IPS-15b (cell line): ENCODE results near the gene ULBP1.
"Not testable (repeated sequence)": the region's sequence is repeated elsewhere in the genome, so short reads cannot be mapped to it uniquely, and the experiment has no call there.

Experiments used
- H3K27me3 ChIP-seq: one replicate; pipeline ENCODE4 v1.6.1; 2013; ENCODE audit warnings: low read length; ENCODE audit not compliant: control insufficient read depth, insufficient read depth
- H3K36me3 ChIP-seq: one replicate; pipeline ENCODE4 v1.6.1; 2013; ENCODE audit warnings: low read length; ENCODE audit not compliant: control insufficient read depth, insufficient read depth
- H3K4me1 ChIP-seq: one replicate; pipeline ENCODE4 v1.6.1; 2013; ENCODE audit warnings: mild to moderate bottlenecking, low read length; ENCODE audit not compliant: control insufficient read depth, insufficient read depth
- H3K4me3 ChIP-seq: one replicate; pipeline ENCODE4 v1.5.1; 2013; ENCODE audit warnings: low read depth, low read length
- H3K9ac ChIP-seq: one replicate; pipeline ENCODE4 v1.6.1; 2013; ENCODE audit warnings: low read depth, mild to moderate bottlenecking, low read length
- H3K9me3 ChIP-seq: one replicate; pipeline ENCODE4 v1.6.1; 2013; ENCODE audit warnings: mild to moderate bottlenecking, low read length; ENCODE audit not compliant: control insufficient read depth, insufficient read depth

The ULBP1 gene

DNA sequence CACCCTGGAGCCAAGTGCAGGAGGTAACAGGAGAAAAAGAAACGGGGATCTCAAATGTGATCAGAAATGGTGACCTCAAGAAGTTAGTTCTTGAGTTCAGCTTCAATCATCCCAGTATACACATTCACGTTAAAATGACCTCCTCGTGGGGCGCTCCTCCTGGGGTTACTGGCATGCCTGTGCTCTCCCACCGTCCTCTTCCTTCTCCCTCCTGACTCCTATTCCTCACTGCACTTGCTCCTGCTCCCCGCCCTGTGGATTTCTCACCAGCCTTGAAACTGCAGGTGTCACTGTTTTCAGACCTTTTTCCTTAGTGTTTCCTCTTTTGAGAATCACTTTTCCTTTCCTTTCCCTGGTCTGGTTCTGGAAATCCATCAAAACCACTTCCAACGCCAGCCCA, 17.1 kb upstream of the ULBP1 start:
- not testable (repeated sequence) for H3K4me3 ChIP-seq, H3K4me1 ChIP-seq, H3K9ac ChIP-seq, H3K9me3 ChIP-seq, H3K36me3 ChIP-seq
- H3K27me3 ChIP-seq, result peaks cover 77% of the 10 kb centered on the region

DNA sequence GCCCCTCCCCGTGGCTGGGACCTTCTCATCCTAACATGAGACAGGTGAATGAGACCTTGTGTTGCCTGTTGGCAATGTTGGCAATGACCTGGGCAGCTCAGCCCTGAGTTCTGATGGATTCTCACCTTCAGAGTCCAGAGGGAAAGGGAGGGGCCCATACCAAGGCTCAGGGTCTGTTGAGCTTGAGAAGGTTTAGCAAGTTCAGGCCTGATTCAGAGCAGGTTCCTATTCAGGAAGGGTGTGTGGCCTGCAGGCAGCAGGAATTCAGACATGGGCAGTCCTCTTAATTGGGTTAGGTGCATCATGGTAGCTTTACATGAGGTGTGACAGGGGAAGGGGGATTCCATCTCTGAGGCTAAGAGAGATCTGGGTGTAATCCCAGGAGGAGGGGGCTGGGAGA, 16.2 kb upstream of the ULBP1 start:
- not testable (repeated sequence) for H3K36me3 ChIP-seq, H3K9me3 ChIP-seq, H3K4me1 ChIP-seq, H3K4me3 ChIP-seq, H3K9ac ChIP-seq
- peaks cover 77% of the 10 kb centered on the region for H3K27me3 ChIP-seq

DNA sequence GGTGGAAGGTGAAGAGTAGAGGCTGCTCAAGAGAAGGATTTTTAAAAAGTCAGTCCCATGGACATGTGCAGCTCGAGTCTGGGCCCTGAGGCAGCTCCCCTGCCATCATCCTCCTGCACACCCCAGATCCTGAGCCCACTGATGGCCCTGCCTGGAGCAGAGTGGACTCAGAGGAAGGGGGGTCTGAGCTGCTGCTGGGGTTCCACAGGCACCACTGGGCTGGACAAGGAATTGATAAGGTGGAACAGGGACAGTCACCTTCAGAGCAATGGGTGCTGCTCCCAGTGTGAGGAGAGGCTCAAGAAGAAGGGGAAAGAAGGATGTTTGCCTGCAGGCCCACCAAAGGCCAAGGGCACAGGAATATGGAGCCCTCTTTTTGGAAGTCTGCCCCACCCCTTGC, 15.7 kb upstream of the ULBP1 start:
- no peaks in the 10 kb centered on the region for H3K9me3 ChIP-seq
- no peak overlapping the region for H3K4me3 ChIP-seq
- no peak overlapping the region for H3K9ac ChIP-seq
- no peaks in the 10 kb centered on the region for H3K4me1 ChIP-seq
- H3K27me3 ChIP-seq, result peaks cover 77% of the 10 kb centered on the region
- H3K36me3 ChIP-seq, result no peaks in the 10 kb centered on the region

DNA sequence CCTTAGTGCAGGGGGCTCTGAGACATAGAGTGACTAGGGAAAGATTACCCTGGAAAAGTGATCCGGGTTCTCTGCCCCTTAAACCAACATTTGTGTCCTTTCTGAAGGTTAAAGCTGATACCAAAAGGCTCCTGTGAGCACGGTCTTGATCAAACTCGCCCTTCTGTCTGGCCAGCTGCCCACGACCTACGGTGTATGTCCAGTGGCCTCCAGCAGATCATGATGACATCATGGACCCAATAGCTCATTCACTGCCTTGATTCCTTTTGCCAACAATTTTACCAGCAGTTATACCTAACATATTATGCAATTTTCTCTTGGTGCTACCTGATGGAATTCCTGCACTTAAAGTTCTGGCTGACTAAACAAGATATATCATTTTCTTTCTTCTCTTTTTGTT, 15.1 kb upstream of the ULBP1 start:
- no peaks in the 10 kb centered on the region for H3K9me3 ChIP-seq
- peaks cover 77% of the 10 kb centered on the region for H3K27me3 ChIP-seq
- no peaks in the 10 kb centered on the region for H3K4me1 ChIP-seq
- no peak overlapping the region for H3K9ac ChIP-seq
- no peak overlapping the region for H3K4me3 ChIP-seq
- H3K36me3 ChIP-seq, result no peaks in the 10 kb centered on the region

DNA sequence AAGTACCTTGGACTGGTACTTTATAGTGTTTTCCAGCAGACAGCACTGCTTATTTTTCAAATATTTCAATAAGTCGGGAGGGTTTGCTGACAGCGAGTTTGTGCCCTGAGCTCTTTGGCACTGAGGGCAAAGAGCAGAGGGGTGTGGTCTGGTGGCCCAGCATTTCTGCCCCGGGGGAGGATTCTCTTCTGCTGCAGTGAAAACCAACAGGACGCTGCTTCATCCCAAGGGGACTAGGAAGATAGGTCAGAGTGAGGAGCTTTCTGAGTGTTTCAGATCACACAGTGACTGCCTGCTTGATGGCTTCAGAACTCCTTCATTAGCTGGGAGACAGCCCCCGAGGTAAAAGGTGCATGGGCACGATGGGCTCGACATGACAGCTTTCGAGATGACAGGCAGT, 13.3 kb upstream of the ULBP1 start:
- no peaks in the 10 kb centered on the region for H3K9me3 ChIP-seq
- no peaks in the 10 kb centered on the region for H3K4me1 ChIP-seq
- peaks cover 82% of the 10 kb centered on the region for H3K27me3 ChIP-seq
- no peak overlapping the region for H3K9ac ChIP-seq
- H3K4me3 ChIP-seq, result no peak overlapping the region
- no peaks in the 10 kb centered on the region for H3K36me3 ChIP-seq

DNA sequence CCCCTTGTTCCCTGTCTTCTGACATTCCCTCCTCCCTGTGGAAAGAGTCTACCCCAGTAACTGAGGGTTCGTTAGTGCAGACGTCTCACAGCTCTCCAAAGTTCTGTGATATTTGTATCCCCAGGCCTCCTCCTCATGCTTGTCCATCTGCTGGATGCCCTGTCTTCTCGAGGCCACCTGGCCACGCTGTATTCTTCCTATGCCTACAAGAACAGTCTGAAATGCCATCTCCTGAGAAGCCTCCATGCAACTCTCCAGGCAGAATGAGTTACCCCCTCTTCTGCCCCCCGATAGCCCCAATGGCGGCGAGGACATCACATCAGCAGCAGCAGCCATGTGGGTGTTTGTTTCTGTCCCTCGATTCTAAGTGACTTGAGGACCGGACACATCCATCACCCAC, 12.6 kb upstream of the ULBP1 start:
- Histone ChIP-seq H3K4me1 (no peaks in the 10 kb centered on the region), H3K9me3 (no peaks in the 10 kb centered on the region), H3K4me3 (no peak overlapping the region), H3K9ac (no peak overlapping the region), H3K36me3 (no peaks in the 10 kb centered on the region), H3K27me3 (peaks cover 89% of the 10 kb centered on the region)

DNA sequence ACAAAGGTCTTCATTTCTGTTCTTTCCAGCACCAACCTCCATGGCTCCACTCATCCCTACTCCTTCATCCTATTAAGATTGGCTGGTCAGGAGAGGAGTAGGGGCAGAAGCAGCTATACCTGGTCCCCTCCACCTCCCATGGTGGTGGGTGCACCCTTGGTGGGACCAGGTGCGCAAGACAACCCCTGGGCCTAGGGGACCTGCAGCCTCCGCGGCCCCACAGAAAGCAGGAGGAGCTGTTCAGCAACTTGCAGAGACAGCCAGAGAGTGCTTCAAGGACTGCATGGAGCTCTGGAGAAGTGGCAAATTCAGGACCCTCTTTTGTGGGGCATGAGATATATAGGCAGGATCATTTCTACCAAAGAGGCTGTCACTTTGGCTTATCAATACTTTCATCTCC, 12.1 kb upstream of the ULBP1 start:
- peaks cover 90% of the 10 kb centered on the region for H3K27me3 ChIP-seq

DNA sequence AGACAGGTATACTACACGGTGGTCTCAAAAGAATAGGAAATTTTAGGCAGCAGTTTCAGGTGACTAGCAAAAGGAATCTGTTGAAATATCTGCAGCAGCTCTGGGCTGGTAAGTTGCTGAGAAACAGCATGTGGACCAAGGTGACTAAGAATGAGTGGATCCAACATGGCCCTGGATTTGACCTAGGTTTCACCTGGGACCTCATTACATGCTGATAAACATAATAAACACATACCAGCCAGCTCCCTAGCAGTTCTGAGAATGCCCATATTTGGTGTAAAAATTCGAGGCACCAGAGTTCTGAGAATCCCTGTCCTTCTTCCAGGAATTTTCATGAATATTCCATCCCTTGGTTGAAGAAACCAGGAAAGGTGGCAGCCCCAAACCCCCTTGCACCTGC, 10.4 kb upstream of the ULBP1 start:
- not testable (repeated sequence) for H3K36me3 ChIP-seq, H3K9ac ChIP-seq, H3K4me3 ChIP-seq, H3K9me3 ChIP-seq, H3K4me1 ChIP-seq
- peaks cover 96% of the 10 kb centered on the region for H3K27me3 ChIP-seq

More for the DNA sequence above, 12.1 kb upstream of the ULBP1 start:
- no peaks in the 10 kb centered on the region for H3K36me3 ChIP-seq
- H3K9me3 ChIP-seq, result no peaks in the 10 kb centered on the region
- H3K4me1 ChIP-seq, result no peaks in the 10 kb centered on the region
- no peak overlapping the region for H3K4me3 ChIP-seq
- no peak overlapping the region for H3K9ac ChIP-seq

DNA sequence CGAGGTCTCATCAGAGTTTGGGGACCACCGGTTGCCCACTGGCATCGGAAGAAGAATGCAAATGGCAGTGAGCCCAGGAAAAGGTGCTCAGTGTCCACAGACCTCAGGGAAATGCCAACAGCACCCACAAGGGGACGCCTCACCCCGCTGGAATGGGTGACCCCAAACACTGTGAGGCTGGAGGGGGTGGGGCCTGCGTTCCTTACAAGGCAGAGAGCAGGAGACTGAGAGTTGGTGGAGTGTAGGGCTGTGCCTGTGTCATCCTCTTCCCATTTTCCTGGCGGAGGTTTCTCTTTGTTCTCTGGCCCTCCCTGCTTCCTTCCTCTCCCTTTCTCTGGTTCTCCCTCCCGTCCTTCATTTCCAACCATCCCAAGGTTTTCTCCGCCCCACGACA, 9.8 kb upstream of the ULBP1 start:
- H3K4me1 ChIP-seq, H3K4me3 ChIP-seq, H3K9ac ChIP-seq, H3K36me3 ChIP-seq, H3K9me3 ChIP-seq: not testable (repeated sequence)
- H3K27me3 ChIP-seq, result peaks cover 92% of the 10 kb centered on the region

DNA sequence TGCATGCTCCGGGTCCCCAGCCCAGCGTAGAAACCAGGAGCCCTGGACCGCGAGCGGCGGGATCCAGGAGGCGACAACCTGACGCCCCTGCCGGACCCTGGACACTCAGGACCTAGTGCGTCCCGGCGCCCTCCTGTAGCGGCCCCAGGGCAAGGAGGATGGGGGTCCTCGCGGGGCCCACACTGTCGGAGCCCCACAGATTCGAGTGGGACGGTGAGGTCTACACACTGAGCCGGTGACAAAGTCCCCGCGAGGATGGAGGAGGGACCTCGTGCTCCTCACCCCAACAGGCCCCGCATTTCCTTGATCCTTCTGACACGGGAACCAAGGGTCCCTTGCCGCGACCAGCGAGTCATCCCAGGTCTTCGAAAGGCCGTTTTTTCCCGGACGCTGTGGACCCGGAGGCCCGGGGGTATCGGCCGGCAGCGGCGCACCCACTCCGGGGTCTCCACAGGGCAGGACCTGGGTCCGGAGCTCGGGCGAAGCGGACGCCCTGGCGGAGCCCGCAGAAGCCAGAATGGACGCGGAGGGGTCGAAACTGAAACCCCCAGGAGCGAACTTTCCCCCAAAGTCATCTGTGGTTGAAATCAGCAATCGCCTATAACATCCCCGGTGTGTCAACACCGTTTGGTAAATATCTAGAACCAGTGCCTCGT, 9.3 kb upstream of the ULBP1 start:
- H3K27me3 ChIP-seq, result peaks cover 92% of the 10 kb centered on the region

DNA sequence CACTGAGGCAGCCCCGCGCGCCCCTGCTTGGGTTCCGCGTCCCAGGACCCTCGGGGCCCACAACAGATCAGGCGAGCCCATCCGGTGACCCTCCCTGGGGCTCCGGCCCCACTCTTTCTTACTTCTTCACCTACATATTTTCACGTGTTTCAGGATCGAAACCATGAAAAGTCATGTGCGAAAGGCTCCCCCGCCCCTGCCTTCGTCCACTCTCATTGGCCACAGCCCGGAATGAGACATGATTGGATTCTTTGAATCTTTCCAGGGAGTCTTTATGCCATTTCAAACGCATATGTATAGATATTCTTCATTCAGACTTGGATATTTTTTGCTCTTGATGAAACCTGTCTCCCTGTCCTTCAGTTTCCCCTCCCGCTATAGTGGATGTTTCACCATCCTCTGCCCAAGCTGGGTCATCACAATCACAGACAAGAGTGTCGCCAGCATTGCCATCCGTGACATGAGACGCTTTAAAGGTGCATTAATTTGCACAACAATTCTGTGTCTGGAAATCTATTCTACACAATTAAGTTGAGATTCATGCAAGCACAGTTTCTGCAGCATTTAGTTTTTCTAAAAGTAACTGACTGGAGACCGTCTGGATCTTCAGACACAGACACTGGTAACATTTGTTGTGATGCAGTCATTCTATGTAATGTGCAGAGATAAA, 8.6 kb upstream of the ULBP1 start:
- H3K4me1 ChIP-seq, H3K9me3 ChIP-seq, H3K4me3 ChIP-seq, H3K36me3 ChIP-seq, H3K9ac ChIP-seq: not testable (repeated sequence)
- H3K27me3 ChIP-seq, result peaks cover 91% of the 10 kb centered on the region

More for the DNA sequence above, 9.3 kb upstream of the ULBP1 start:
- H3K4me1 ChIP-seq, H3K9me3 ChIP-seq, H3K9ac ChIP-seq, H3K4me3 ChIP-seq, H3K36me3 ChIP-seq: not testable (repeated sequence)

DNA sequence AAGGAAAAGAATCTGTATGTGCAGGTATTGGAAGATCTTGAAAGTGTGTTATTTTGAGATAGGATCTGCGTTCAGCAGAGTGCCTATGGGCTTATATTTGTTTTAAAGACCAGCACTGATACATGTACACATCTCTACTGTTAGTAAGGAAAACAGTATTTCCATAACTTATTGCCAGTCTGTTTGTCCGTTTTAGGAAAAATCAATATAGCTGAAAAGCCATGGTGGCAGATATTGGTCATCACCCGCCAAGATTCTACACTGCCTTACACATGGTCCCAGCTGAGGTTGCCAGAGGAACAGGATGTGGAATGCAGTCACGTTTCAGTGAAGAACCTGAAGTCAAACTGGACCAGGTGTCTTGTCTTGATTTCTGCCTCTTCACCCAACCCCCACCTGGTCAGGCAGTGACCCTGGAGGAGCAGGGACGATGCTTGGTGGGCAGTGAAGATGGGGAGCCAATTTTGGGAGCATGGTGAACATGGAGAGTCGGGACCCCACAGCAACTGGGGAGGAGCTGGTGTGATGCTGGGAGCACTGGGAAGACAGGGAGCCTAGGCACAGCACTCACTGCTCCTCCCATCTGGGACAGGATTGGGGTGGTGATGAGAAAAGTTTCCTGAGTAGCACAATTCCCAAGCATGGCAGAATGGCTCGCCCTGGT, 8.0 kb upstream of the ULBP1 start:
- H3K4me1 ChIP-seq, H3K9ac ChIP-seq, H3K9me3 ChIP-seq, H3K4me3 ChIP-seq, H3K36me3 ChIP-seq: not testable (repeated sequence)
- peaks cover 91% of the 10 kb centered on the region for H3K27me3 ChIP-seq
